GM19463 (cell line): ENCODE measurements around the gene GUCA1A.

Source experiments
- ATAC-seq: cut with Tn5 transposase; IDR thresholded peaks from one replicate; pipeline ENCODE4 v1.9.1; 2021; ENCODE audit warnings: mild to moderate bottlenecking, moderate library complexity; ENCODE audit not compliant: unreplicated experiment

The GUCA1A gene

GRCh38 chr6:42173101-42173500 is at the start of gene GUCA1A:
TSS of gene GUCA1A (plus strand) at chr6:42173364. CDS start at chr6:42173614, 250 bp downstream.
- ATAC-seq = no peak

GRCh38 chr6:42123379-42124103 is 49.6 kb upstream of the GUCA1A start:
- no peak for ATAC-seq

GRCh38 chr6:42124223-42124836 is 48.8 kb upstream of the GUCA1A start:
- no peak for ATAC-seq

- no peak for ATAC-seq
Measured at GRCh38 chr6:42125231-42125630, 47.9 kb upstream of the GUCA1A start.

GRCh38 chr6:42125663-42126062 is 47.5 kb upstream of the GUCA1A start:
- no peak for ATAC-seq

- ATAC-seq = no peak
Measured at GRCh38 chr6:42128460-42129359, 44.5 kb upstream of the GUCA1A start.

- ATAC-seq = no peak
Measured at GRCh38 chr6:42129360-42129676, 43.8 kb upstream of the GUCA1A start.

- ATAC-seq = no peak
Measured at GRCh38 chr6:42131531-42131930, 41.6 kb upstream of the GUCA1A start.

GRCh38 chr6:42133926-42134325 is 39.2 kb upstream of the GUCA1A start:
- ATAC-seq = no peak

GRCh38 chr6:42135161-42135560 is 38.0 kb upstream of the GUCA1A start:
- ATAC-seq = no peak

GRCh38 chr6:42135722-42136121 is 37.4 kb upstream of the GUCA1A start:
- no peak for ATAC-seq

- ATAC-seq = peak; percentile 41
Measured at GRCh38 chr6:42136508-42137193, 36.5 kb upstream of the GUCA1A start.

- no peak for ATAC-seq
Measured at GRCh38 chr6:42137194-42137753, 35.9 kb upstream of the GUCA1A start.

- ATAC-seq = no peak
Measured at GRCh38 chr6:42138190-42138589, 35.0 kb upstream of the GUCA1A start.

GRCh38 chr6:42138630-42139619 is 34.2 kb upstream of the GUCA1A start:
- ATAC-seq = no peak

- no peak for ATAC-seq
Measured at GRCh38 chr6:42140032-42140431, 33.1 kb upstream of the GUCA1A start.

- ATAC-seq = no peak
Measured at GRCh38 chr6:42140756-42141602, 32.2 kb upstream of the GUCA1A start.

- ATAC-seq = no peak
Measured at GRCh38 chr6:42141603-42142117, 31.5 kb upstream of the GUCA1A start.
